B cell (primary cell): ENCODE results near the gene TTLL6. TPM values are rescaled to one million over a fixed set of nuclear protein-coding genes. Genes with fewer than 3 reads are reported as not detected.

ENCODE experiments used
- ATAC-seq: fragments of 200-7000 bp; cut with Tn5 transposase; one replicate; pipeline ENCODE4 v1.10.0; 2021; ENCODE audit warnings: low read depth, mild to moderate bottlenecking, moderate number of reproducible peaks, moderate library complexity
- CTCF ChIA-PET: fragments of 350-600 bp; sonication (Branson Sonifier 250); formaldehyde crosslinking; loops from one replicate; lab custom pipeline; 2021; ENCODE audit warnings: antibody characterized with exemption, inconsistent platforms; lab: Charles Lee
- POLR2A ChIA-PET: fragments of 350-600 bp; sonication (Branson Sonifier 250); formaldehyde crosslinking; loops from one replicate; lab custom pipeline; 2021; ENCODE audit warnings: antibody characterized with exemption; lab: Charles Lee
- DNase-seq: peaks from one replicate; pipeline ENCODE4 v3.0.0; 2013
- H2AFZ ChIP-seq: 2 replicates; pipeline ENCODE4 v1.6.1; 2012; ENCODE audit warnings: mild to moderate bottlenecking, low read depth, low read length; ENCODE audit not compliant: insufficient read depth, poor library complexity, severe bottlenecking
- H3K27ac ChIP-seq, 2 donors: 1 replicate in 1 of 2; 2 replicates in 1 of 2; pipeline ENCODE4 v1.5.1; 2012 to 2013; ENCODE audit warnings: low read length in 2 of 2, mild to moderate bottlenecking in 2 of 2, moderate library complexity in 1 of 2
- H3K27me3 ChIP-seq, 4 experiments: fragments of 200-600 bp in 1 of 4; sonication (generic) in 1 of 4; replicated peaks in 1 of 4; 1 replicate in 2 of 4; 2 replicates in 2 of 4; pipeline versions ENCODE4 v1.6.1 to v1.7.0; 2013 to 2016; ENCODE audit warnings: low read length in 3 of 4, mild to moderate bottlenecking in 2 of 4, mixed read lengths in 1 of 4, moderate library complexity in 1 of 4; ENCODE audit not compliant: insufficient read depth in 4 of 4, control insufficient read depth in 3 of 4; ENCODE audit errors: control extremely low read depth in 1 of 4
- H3K36me3 ChIP-seq, 2 experiments: replicated peaks in 1 of 2; 1 replicate in 1 of 2; 2 replicates in 1 of 2; pipeline versions ENCODE4 v1.6.1 to v1.7.1; 2013; ENCODE audit warnings: low read length in 1 of 2; ENCODE audit not compliant: insufficient read depth in 2 of 2, control insufficient read depth in 1 of 2; ENCODE audit errors: control extremely low read depth in 1 of 2, extremely low read depth in 1 of 2
- H3K4me1 ChIP-seq, 2 donors: fragments of 200-600 bp in 1 of 2; sonication (generic) in 1 of 2; 1 replicate in 1 of 2; 2 replicates in 1 of 2; pipeline versions ENCODE4 v1.5.1 to v1.6.1; 2013 to 2017; ENCODE audit warnings: low read length in 2 of 2; ENCODE audit not compliant: control insufficient read depth in 2 of 2, insufficient read depth in 2 of 2
- H3K4me2 ChIP-seq: replicated peaks from 2 replicates; pipeline ENCODE3; 2012; ENCODE audit warnings: mild to moderate bottlenecking, low read depth, low read length; ENCODE audit not compliant: poor library complexity, severe bottlenecking
- H3K4me3 ChIP-seq, 5 experiments: fragments of 200-600 bp in 1 of 5; sonication (generic) in 1 of 5; 1 replicate in 3 of 5; 2 replicates in 2 of 5; pipeline versions ENCODE4 v1.5.1 to v1.7.0; 2011 to 2016; ENCODE audit warnings: low read length in 4 of 5, mild to moderate bottlenecking in 4 of 5, low read depth in 2 of 5, control low read depth in 1 of 5, moderate library complexity in 1 of 5; ENCODE audit not compliant: insufficient read depth in 1 of 5; ENCODE audit errors: control extremely low read depth in 1 of 5, extremely low read depth in 1 of 5
- H3K79me2 ChIP-seq: fragments of 200-600 bp; sonication (generic); one replicate; pipeline ENCODE4 v1.6.0; 2016; ENCODE audit warnings: low read length; ENCODE audit not compliant: control insufficient read depth, insufficient read depth
- H3K9ac ChIP-seq: fragments of 200-600 bp; sonication (generic); 2 replicates; pipeline ENCODE4 v1.6.1; 2017; ENCODE audit warnings: mild to moderate bottlenecking, low read length, moderate library complexity
- H3K9me3 ChIP-seq, 3 donors: one replicate each; pipeline versions ENCODE4 v1.6.1 to v1.7.1; 2013; ENCODE audit warnings: low read length in 2 of 3; ENCODE audit not compliant: control insufficient read depth in 2 of 3, insufficient read depth in 1 of 3; ENCODE audit errors: control extremely low read depth in 1 of 3
- H4K20me1 ChIP-seq: 2 replicates; pipeline ENCODE4 v1.6.0; 2012; ENCODE audit warnings: mild to moderate bottlenecking, low read length; ENCODE audit not compliant: insufficient read depth, control insufficient read depth, poor library complexity, severe bottlenecking
- H3K27ac Mint-ChIP-seq: one replicate; pipeline ENCODE4 v1.8.0; 2021; ENCODE audit warnings: mixed read lengths
- H3K27me3 Mint-ChIP-seq: one replicate; pipeline ENCODE4 v1.8.0; 2021; ENCODE audit warnings: mixed read lengths
- H3K4me1 Mint-ChIP-seq: one replicate; pipeline ENCODE4 v1.8.0; 2021; ENCODE audit warnings: mixed read lengths
- H3K4me3 Mint-ChIP-seq: one replicate; pipeline ENCODE4 v1.8.0; 2021; ENCODE audit warnings: mixed read lengths
- H3K9me3 Mint-ChIP-seq: one replicate; pipeline ENCODE4 v1.8.0; 2022; ENCODE audit warnings: mixed read lengths; ENCODE audit not compliant: insufficient read depth
- CTCF ChIP-seq: fragments of 200-600 bp; IDR thresholded peaks from one replicate; pipeline ENCODE4 v1.8.0; 2022; ENCODE audit warnings: antibody characterized with exemption, mild to moderate bottlenecking
- EZH2 ChIP-seq: IDR thresholded peaks from 2 replicates; pipeline ENCODE4 v1.6.1; 2012; ENCODE audit warnings: borderline replicate concordance, low read depth, mild to moderate bottlenecking, moderate library complexity, low read length; ENCODE audit not compliant: insufficient read depth, poor library complexity, severe bottlenecking
- WGBS: methylation state at CpG from one replicate; pipeline ENCODE4 v1.1.5; 2013; ENCODE audit warnings: missing lambda C conversion rate; ENCODE audit not compliant: insufficient coverage; 5-methylcytosine and 5-hydroxymethylcytosine counted together
- intact Hi-C: fragments of 100-400 bp; cut with micrococcal nuclease; formaldehyde crosslinking; loops from one replicate; pipeline ENCODE4 v1.10.0; 2022
- polyA plus RNA-seq: library from polyadenylated mRNA; depleted of rRNA; stranded (reverse); fragments of >200 nt; gene quantifications from 2 replicates; pipeline ENCODE4 v1.2.3, GENCODE V29; 2012
- total RNA-seq, 2 donors: library from RNA; stranded (reverse); fragments of 120-200 nt in 1 of 2; gene quantifications; 1 replicate in 1 of 2; 2 replicates in 1 of 2; pipeline versions ENCODE4 v1.2.3 to v1.2.4, GENCODE V29; 2013 to 2022

TTLL6 gene
- total and polyA plus RNA-seq, 2 donors (not counting 1 experiment from before 2014, with no cell fraction given): not detected

GRCh38 chr17:48835971-48836370 is 18.9 kb upstream of the TTLL6 start:
- POLR2A ChIA-PET: no interaction called here
- no peak overlapping the region for H2AFZ ChIP-seq
- H3K4me2 ChIP-seq: no peak overlapping the region
- no peaks in the 10 kb centered on the region for H3K27me3 ChIP-seq
- Mint-ChIP-seq H3K27me3 (no peaks in the 10 kb centered on the region), H3K4me1 (peaks cover 71% of the 10 kb centered on the region), H3K9me3 (no peaks in the 10 kb centered on the region), H3K4me3 (no peak overlapping the region), H3K27ac (no peak overlapping the region)
- ATAC-seq: no peak
- H4K20me1 ChIP-seq: peaks cover 77% of the 10 kb centered on the region
- no peak overlapping the region for H3K4me3 ChIP-seq
- intact Hi-C loops: no loop called here
- no CpG with 5 or more reads among the region's 2 CpGs for WGBS
- CTCF ChIA-PET: interaction anchor here (1.2 to 3.7 kb wide), 3 partner anchors 9 to 43 kb away, joined by 3 to 19 read pairs (median 11); no protein-coding TSS in a partner anchor
- no peak overlapping the region for H3K9ac ChIP-seq
- DNase-seq: no peak
- no peak for TF ChIP-seq EZH2
- TF ChIP-seq CTCF: no peak
- H3K9me3 ChIP-seq: no peaks in the 10 kb centered on the region
- no peaks in the 10 kb centered on the region for H3K36me3 ChIP-seq
- peaks cover 63 to 65% of the 10 kb centered on the region in 2 donors for H3K4me1 ChIP-seq
- no peak overlapping the region for H3K27ac ChIP-seq
- H3K79me2 ChIP-seq: peaks cover 86% of the 10 kb centered on the region

GRCh38 chr17:48834973-48835372 is 17.9 kb upstream of the TTLL6 start:
- Histone ChIP-seq H3K4me3 (no peak overlapping the region), H3K4me2 (no peak overlapping the region), H3K9ac (no peak overlapping the region), H3K27me3 (no peaks in the 10 kb centered on the region), H4K20me1 (peaks cover 67% of the 10 kb centered on the region), H2AFZ (no peak overlapping the region), H3K4me1 (peaks cover 53 to 61% of the 10 kb centered on the region in 2 donors), H3K79me2 (peaks cover 84% of the 10 kb centered on the region), H3K9me3 (no peaks in the 10 kb centered on the region), H3K36me3 (no peaks in the 10 kb centered on the region), H3K27ac (no peak overlapping the region)
- WGBS: no CpG with 5 or more reads among the region's 2 CpGs
- ATAC-seq (no peak), DNase-seq (no peak)
- Mint-ChIP-seq H3K4me3 (no peak overlapping the region), H3K27me3 (no peaks in the 10 kb centered on the region), H3K27ac (no peak overlapping the region), H3K9me3 (no peaks in the 10 kb centered on the region), H3K4me1 (peaks cover 65% of the 10 kb centered on the region)
- ChIA-PET CTCF (interaction anchor here (0.6 to 5.4 kb wide), 6 partner anchors 20 to 57 kb away, joined by 3 to 30 read pairs (median 8); partner anchors contain the start of genes ATP5MC1 and TTLL6), POLR2A (no interaction called here)
- TF ChIP-seq EZH2 (no peak), CTCF (no peak)
- intact Hi-C loops: loop anchor here (5.0 kb wide), 1 partner anchor 72 kb away; the partner anchor contains the start of gene UBE2Z
